Astrocyte (in vitro differentiated cells and primary cell): ENCODE data around the gene HSP90AA1. TPM values are rescaled to one million over a fixed set of nuclear protein-coding genes. Genes with fewer than 3 reads are reported as not detected.

Source experiments
- DNase-seq: peaks from one replicate; pipeline ENCODE4 v3.0.0-alpha.2; 2010; ENCODE audit warnings: low read depth
- FAIRE-seq: peaks from 2 replicates; lab custom pipeline; 2011; peaks lifted over from hg19 to GRCh38; lab: Jason Lieb, UNC
- H2AFZ ChIP-seq: 2 replicates; pipeline ENCODE4 v1.6.0; 2012; ENCODE audit warnings: low read depth, low read length, inconsistent platforms
- H3K27ac ChIP-seq: 2 replicates; pipeline ENCODE4 v1.5.1; 2011; ENCODE audit warnings: low read depth, low read length, inconsistent platforms
- H3K27me3 ChIP-seq: 2 replicates; pipeline ENCODE4 v1.6.0; 2011; ENCODE audit warnings: low read length, inconsistent platforms; ENCODE audit not compliant: insufficient read depth
- H3K36me3 ChIP-seq: 2 replicates; pipeline ENCODE4 v1.5.1; 2011; ENCODE audit warnings: low read length, inconsistent platforms; ENCODE audit not compliant: insufficient read depth
- H3K4me1 ChIP-seq: 2 replicates; pipeline ENCODE4 v1.5.1; 2011; ENCODE audit warnings: low read length, inconsistent platforms; ENCODE audit not compliant: insufficient read depth
- H3K4me2 ChIP-seq: 2 replicates; pipeline ENCODE4 v1.6.0; 2012; ENCODE audit warnings: low read length, inconsistent platforms
- H3K4me3 ChIP-seq: 2 replicates; pipeline ENCODE4 v1.5.1; 2011; ENCODE audit warnings: low read depth, mild to moderate bottlenecking, low read length, inconsistent platforms; ENCODE audit not compliant: insufficient read depth
- H3K79me2 ChIP-seq: 2 replicates; pipeline ENCODE4 v1.6.0; 2012; ENCODE audit warnings: mild to moderate bottlenecking, low read length, inconsistent platforms; ENCODE audit not compliant: insufficient read depth
- H3K9ac ChIP-seq: 2 replicates; pipeline ENCODE4 v1.6.0; 2012; ENCODE audit warnings: mild to moderate bottlenecking, low read length, inconsistent platforms
- H3K9me3 ChIP-seq: 2 replicates; pipeline ENCODE4 v1.5.1; 2012; ENCODE audit warnings: low read depth, mild to moderate bottlenecking, low read length, inconsistent platforms; ENCODE audit not compliant: insufficient read depth
- H4K20me1 ChIP-seq: 2 replicates; pipeline ENCODE4 v1.6.0; 2012; ENCODE audit warnings: low read length, inconsistent platforms; ENCODE audit not compliant: insufficient read depth
- H3K27ac Mint-ChIP-seq: one replicate; pipeline ENCODE4 v1.8.0; 2021; ENCODE audit warnings: mild to moderate bottlenecking, mixed read lengths; ENCODE audit not compliant: unreplicated experiment
- H3K27me3 Mint-ChIP-seq: one replicate; pipeline ENCODE4 v1.8.0; 2021; ENCODE audit warnings: low read depth, mixed read lengths; ENCODE audit not compliant: unreplicated experiment
- H3K36me3 Mint-ChIP-seq: one replicate; pipeline ENCODE4 v1.8.0; 2021; ENCODE audit warnings: low read depth, mixed read lengths; ENCODE audit not compliant: unreplicated experiment
- H3K4me1 Mint-ChIP-seq: one replicate; pipeline ENCODE4 v1.8.0; 2021; ENCODE audit warnings: low read depth, mixed read lengths; ENCODE audit not compliant: unreplicated experiment
- H3K4me3 Mint-ChIP-seq: one replicate; pipeline ENCODE4 v1.8.0; 2021; ENCODE audit warnings: mild to moderate bottlenecking, moderate library complexity, mixed read lengths; ENCODE audit not compliant: unreplicated experiment
- H3K9me3 Mint-ChIP-seq: one replicate; pipeline ENCODE4 v1.8.0; 2021; ENCODE audit warnings: mild to moderate bottlenecking, mixed read lengths; ENCODE audit not compliant: unreplicated experiment
- EZH2 ChIP-seq: IDR thresholded peaks from 2 replicates; pipeline ENCODE4 v1.6.1; 2012; ENCODE audit warnings: mild to moderate bottlenecking, low read length, inconsistent platforms; ENCODE audit not compliant: insufficient read depth
- total RNA-seq: library from RNA; stranded (reverse); gene quantifications from 2 replicates; pipeline ENCODE4 v1.2.1, GENCODE V29; 2021
- TF ChIP-seq, protein P1 (sequence below): IDR thresholded peaks from 2 replicates; pipeline ENCODE4 v1.5.1; 2011; ENCODE audit warnings: low read depth, mild to moderate bottlenecking, inconsistent platforms, low read length, moderate library complexity; ENCODE audit not compliant: insufficient read depth

HSP90AA1 gene
- total RNA-seq, 1 donor from 2014 or later = 428 TPM

DNA sequence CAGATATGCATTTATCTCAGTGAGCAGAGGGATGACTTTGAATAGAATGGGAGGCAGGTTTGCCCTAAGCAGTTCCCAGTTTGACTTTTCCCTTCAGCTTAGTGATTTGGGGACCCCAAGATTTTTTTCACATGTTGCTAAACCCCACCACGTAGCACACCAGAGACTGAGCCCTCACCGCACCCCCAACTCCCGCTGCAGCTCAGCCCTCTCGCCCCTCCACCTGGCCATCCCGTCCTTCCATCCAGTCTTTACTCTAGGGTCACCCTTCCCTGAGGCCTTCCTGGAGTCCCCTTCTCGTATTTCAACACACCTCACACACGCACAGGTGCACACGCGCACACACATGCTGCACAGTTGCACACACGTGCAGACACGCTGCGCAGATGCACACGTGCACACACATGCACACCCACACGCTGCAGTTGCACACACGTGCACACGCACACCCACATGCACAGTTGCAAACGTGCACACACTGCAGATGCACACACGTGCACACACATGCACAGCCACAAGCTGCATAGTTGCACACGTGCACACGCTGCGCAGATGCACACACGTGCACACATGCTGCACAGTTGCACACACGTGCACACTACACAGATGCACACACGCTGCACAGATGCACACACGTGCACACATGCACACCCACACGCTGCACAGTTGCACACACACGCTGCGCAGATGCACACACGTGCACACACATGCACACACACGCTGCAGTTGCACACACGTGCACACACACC lies 30.0 kb downstream of the HSP90AA1 start:
- Mint-ChIP-seq H3K36me3 (peaks cover 16% of the 10 kb centered on the region), H3K4me1 (peaks cover 18% of the 10 kb centered on the region), H3K27me3 (no peaks in the 10 kb centered on the region), H3K4me3 (peak overlapping the region; percentile 60), H3K9me3 (peaks cover 2% of the 10 kb centered on the region), H3K27ac (peak overlapping the region; percentile 80)
- Histone ChIP-seq H2AFZ (no peak overlapping the region), H3K27ac (no peak overlapping the region), H3K36me3 (peaks cover 20% of the 10 kb centered on the region), H3K9me3 (peaks cover 5% of the 10 kb centered on the region), H3K27me3 (no peaks in the 10 kb centered on the region), H4K20me1 (peaks cover 8% of the 10 kb centered on the region), H3K9ac (no peak overlapping the region), H3K4me3 (no peak overlapping the region), H3K4me2 (no peak overlapping the region), H3K4me1 (peaks cover 14% of the 10 kb centered on the region), H3K79me2 (no peaks in the 10 kb centered on the region)
- DNase-seq = no peak
- FAIRE-seq = no peak
- TF ChIP-seq, protein P1, sequence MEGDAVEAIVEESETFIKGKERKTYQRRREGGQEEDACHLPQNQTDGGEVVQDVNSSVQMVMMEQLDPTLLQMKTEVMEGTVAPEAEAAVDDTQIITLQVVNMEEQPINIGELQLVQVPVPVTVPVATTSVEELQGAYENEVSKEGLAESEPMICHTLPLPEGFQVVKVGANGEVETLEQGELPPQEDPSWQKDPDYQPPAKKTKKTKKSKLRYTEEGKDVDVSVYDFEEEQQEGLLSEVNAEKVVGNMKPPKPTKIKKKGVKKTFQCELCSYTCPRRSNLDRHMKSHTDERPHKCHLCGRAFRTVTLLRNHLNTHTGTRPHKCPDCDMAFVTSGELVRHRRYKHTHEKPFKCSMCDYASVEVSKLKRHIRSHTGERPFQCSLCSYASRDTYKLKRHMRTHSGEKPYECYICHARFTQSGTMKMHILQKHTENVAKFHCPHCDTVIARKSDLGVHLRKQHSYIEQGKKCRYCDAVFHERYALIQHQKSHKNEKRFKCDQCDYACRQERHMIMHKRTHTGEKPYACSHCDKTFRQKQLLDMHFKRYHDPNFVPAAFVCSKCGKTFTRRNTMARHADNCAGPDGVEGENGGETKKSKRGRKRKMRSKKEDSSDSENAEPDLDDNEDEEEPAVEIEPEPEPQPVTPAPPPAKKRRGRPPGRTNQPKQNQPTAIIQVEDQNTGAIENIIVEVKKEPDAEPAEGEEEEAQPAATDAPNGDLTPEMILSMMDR = no peak
- no peak for TF ChIP-seq EZH2

DNA sequence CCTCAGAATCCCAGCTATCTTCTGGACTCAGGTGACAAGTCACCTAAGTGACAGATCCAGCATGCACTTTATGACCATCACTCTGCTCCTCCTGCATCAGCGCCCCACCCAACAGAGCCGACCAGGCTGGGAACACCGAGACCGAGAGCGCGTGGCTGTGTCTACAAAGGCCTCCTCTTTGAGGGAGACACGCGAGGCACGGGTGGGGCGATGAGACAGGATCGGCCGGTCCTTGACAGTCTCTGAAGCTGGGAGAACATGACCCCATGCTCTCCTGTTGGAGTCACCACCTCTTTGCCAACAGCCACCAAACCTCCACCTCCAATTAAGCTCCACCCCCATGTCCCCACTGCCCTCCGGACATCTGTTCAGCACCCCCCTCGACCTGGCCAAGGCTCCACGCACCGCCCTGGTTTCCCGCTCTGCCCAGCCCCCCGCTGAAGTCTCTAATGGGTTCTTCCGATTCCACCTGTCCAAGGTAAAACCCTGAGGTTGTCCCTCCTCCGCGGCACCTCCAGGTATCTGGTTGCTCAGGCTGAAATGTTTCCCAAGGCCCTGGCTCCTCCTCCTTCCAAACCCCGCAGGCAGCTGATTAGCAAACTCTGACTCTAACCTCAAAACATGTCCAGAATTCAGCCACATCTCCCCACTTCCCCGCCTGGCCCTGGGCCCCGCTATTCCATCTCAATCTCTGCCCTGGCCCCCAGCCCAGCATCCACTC lies 31.5 kb downstream of the HSP90AA1 start:
- H3K4me2 ChIP-seq = no peak overlapping the region
- peaks cover 14% of the 10 kb centered on the region for H3K4me1 ChIP-seq
- peak overlapping the region; percentile 80 for H3K27ac Mint-ChIP-seq
- no peak overlapping the region for H3K4me3 Mint-ChIP-seq
- H3K27ac ChIP-seq = peak overlapping the region; percentile 30
- FAIRE-seq = no peak
- peaks cover 18% of the 10 kb centered on the region for H3K4me1 Mint-ChIP-seq
- H2AFZ ChIP-seq = no peak overlapping the region
- peaks cover 15% of the 10 kb centered on the region for H4K20me1 ChIP-seq
- no peaks in the 10 kb centered on the region for H3K79me2 ChIP-seq
- H3K9ac ChIP-seq = peak overlapping the region; percentile 2
- no peaks in the 10 kb centered on the region for H3K27me3 ChIP-seq
- H3K27me3 Mint-ChIP-seq = no peaks in the 10 kb centered on the region
- TF ChIP-seq EZH2 = no peak
- TF ChIP-seq, protein P1 = no peak
- no peak overlapping the region for H3K4me3 ChIP-seq
- peaks cover 5% of the 10 kb centered on the region for H3K9me3 ChIP-seq
- H3K36me3 ChIP-seq = peaks cover 32% of the 10 kb centered on the region
- peak; percentile 86 for DNase-seq
- peaks cover 18% of the 10 kb centered on the region for H3K36me3 Mint-ChIP-seq
- H3K9me3 Mint-ChIP-seq = peaks cover 2% of the 10 kb centered on the region
